Measurements from ENCODE around the gene ZFPM1. TPM values are rescaled to one million over a fixed set of nuclear protein-coding genes. Genes with fewer than 3 reads are reported as not detected.

The ZFPM1 gene
- total and polyA plus RNA-seq, 2 of the 8 experiments (the other 6 are each of a cell fraction or from before 2014, with no cell fraction given), result 0.74 to 4.8 TPM

- no peak overlapping the region for H3K4me3 ChIP-seq (ENCODE audit: extremely low read depth in 1 of 4, insufficient read depth in 2 of 4, low read depth in 3 of 4, low read length in 4 of 4)
- no peak overlapping the region for H3K27ac ChIP-seq (ENCODE audit: low read depth, low read length)
- no peak overlapping the region for H3K23ac ChIP-seq (ENCODE audit: insufficient read length)
- H4K8ac ChIP-seq (ENCODE audit: extremely low read depth, insufficient read depth, low read length), result no peak overlapping the region
- H3K4me2 ChIP-seq (ENCODE audit: insufficient read depth in 1 of 2, low read depth in 2 of 2, low read length in 2 of 2), result no peak overlapping the region
- no peak overlapping the region for H2BK120ac ChIP-seq (replicated peaks; ENCODE audit: low read depth, low read length)
- peaks cover 4% of the 10 kb centered on the region; the same call in 1 of the 2 replicates for H3K79me1 ChIP-seq (ENCODE audit: low read depth, low read length)
- H4K20me1 ChIP-seq (replicated peaks in 1 of 2; ENCODE audit: control insufficient read depth in 1 of 2, insufficient read depth in 2 of 2, low read length in 2 of 2), result peaks cover 0 to 4% of the 10 kb centered on the region in 2 experiments
- H3K18ac ChIP-seq (ENCODE audit: extremely low read depth, low read length), result no peak overlapping the region
- no peak overlapping the region for H3K14ac ChIP-seq (ENCODE audit: insufficient read length)
- POLR2A ChIA-PET (ENCODE audit: partially characterized antibody), result interaction anchor here (1.5 kb wide), 1 partner anchor 12 kb away, joined by 4 read pairs; no protein-coding TSS in a partner anchor
- DNase-seq (ENCODE audit: low read depth in 1 of 2, low spot score in 2 of 2) (no peak), FAIRE-seq (no peak)
- no peak overlapping the region for H4K5ac ChIP-seq (ENCODE audit: insufficient read length, low read depth, low read length)
- H3K56ac ChIP-seq (replicated peaks; ENCODE audit: insufficient read length, low read depth, low read length), result no peak overlapping the region
- no peaks in the 10 kb centered on the region for H3K36me3 ChIP-seq (ENCODE audit: control insufficient read depth in 2 of 4, insufficient read depth in 4 of 4, low read length in 3 of 4)
- WGBS, 2 experiments (ENCODE audit: extremely low coverage in 1 of 2, insufficient coverage in 1 of 2, insufficient read length in 1 of 2, insufficient replicate concordance in 2 of 2, low coverage in 1 of 2, low lambda C conversion rate in 2 of 2, missing lambda C conversion rate in 1 of 2), result 88% methylated on average over 14 of the region's 15 CpGs; no CpG with 5 or more reads in 1 of the 2 experiments
- H3K4ac ChIP-seq (replicated peaks; ENCODE audit: insufficient read length, low read depth, low read length), result no peak overlapping the region
- no peaks in the 10 kb centered on the region for H3K9me3 ChIP-seq (ENCODE audit: insufficient read depth in 2 of 2, low read depth in 1 of 2, low read length in 1 of 2)
- H4K91ac ChIP-seq (replicated peaks; ENCODE audit: insufficient read length, low read length), result no peak overlapping the region
- H3K23me2 ChIP-seq (ENCODE audit: low read depth, low read length), result no peaks in the 10 kb centered on the region; the same call in 1 of the 2 replicates
- no peak overlapping the region for H3K9ac ChIP-seq (replicated peaks in 1 of 4; ENCODE audit: extremely low read depth in 1 of 4, low read depth in 3 of 4, low read length in 3 of 4)
- no peak overlapping the region for H2BK15ac ChIP-seq (ENCODE audit: low read length)
- no peak overlapping the region for H2AK5ac ChIP-seq (ENCODE audit: low read depth, low read length)
- H3K4me1 ChIP-seq (replicated peaks in 1 of 4; ENCODE audit: control insufficient read depth in 3 of 4, insufficient read depth in 4 of 4, low read length in 3 of 4), result peaks cover 4 to 24% (median 17%) of the 10 kb centered on the region in 4 experiments
- TF ChIP-seq MAX (IDR thresholded peaks at IDR 0.05) (no peak), KDM1A (IDR thresholded peaks at IDR 0.05; ENCODE audit: borderline replicate concordance, low read length) (peak; percentile 35; the same call in 1 of the 2 replicates)
- H3K27me3 ChIP-seq (replicated peaks in 1 of 4; ENCODE audit: control insufficient read depth in 3 of 4, extremely low read depth in 1 of 4, insufficient read depth in 3 of 4, low read length in 3 of 4), result no peaks in the 10 kb centered on the region
- H2BK12ac ChIP-seq (ENCODE audit: low read depth, low read length), result no peak overlapping the region
- CTCF ChIA-PET (ENCODE audit: partially characterized antibody), result interaction anchor here (1.1 to 1.7 kb wide), 7 partner anchors 9 to 60 kb away, joined by 3 to 5 read pairs (median 4); no protein-coding TSS in a partner anchor
- no peak overlapping the region for H2AFZ ChIP-seq (ENCODE audit: low read length)
- no peak overlapping the region for H2BK5ac ChIP-seq (ENCODE audit: low read depth, low read length)
- H2BK20ac ChIP-seq (ENCODE audit: low read length), result no peak overlapping the region
- H3K79me2 ChIP-seq (ENCODE audit: control insufficient read depth in 1 of 2, insufficient read depth in 2 of 2, low read length in 2 of 2), result no peaks in the 10 kb centered on the region
These were observed 13.2 kb downstream of the ZFPM1 start for GRCh38 chr16:88466175-88466862.
